HepG2 (cell line): ENCODE measurements around the gene DDOST. TPM values are rescaled to one million over a fixed set of nuclear protein-coding genes. Genes with fewer than 3 reads are reported as not detected.
A peak's percentile ranks its signal among the peaks of the same experiment; 100 is the strongest.

Experiments
- CC2D1A ChIP-seq: sonication (generic); formaldehyde crosslinking; IDR thresholded peaks from 2 replicates; pipeline ENCODE4 v1.8.1; 2023; ENCODE audit warnings: mild to moderate bottlenecking, missing genetic modification reagents
- FOXK1 ChIP-seq: sonication (generic); formaldehyde crosslinking; IDR thresholded peaks from 2 replicates; pipeline ENCODE4 v1.4.0; 2020; ENCODE audit warnings: low read depth, missing genetic modification reagents, borderline replicate concordance
- GMEB1 ChIP-seq: sonication (generic); formaldehyde crosslinking; IDR thresholded peaks from 2 replicates; pipeline ENCODE4 v1.5.1; 2020; ENCODE audit warnings: missing genetic modification reagents, mild to moderate bottlenecking, borderline replicate concordance
- HMG20A ChIP-seq: IDR thresholded peaks from 2 replicates; pipeline ENCODE4 v1.6.1; 2016; ENCODE audit warnings: borderline replicate concordance
- KDM5A ChIP-seq: fragments of 200-600 bp; sonication (generic); IDR thresholded peaks from 2 replicates; pipeline ENCODE4 v1.7.0; 2018; ENCODE audit warnings: antibody characterized with exemption, mild to moderate bottlenecking, low read length, borderline replicate concordance
- MIER2 ChIP-seq: IDR thresholded peaks from 2 replicates; pipeline ENCODE4 v1.6.1; 2016; ENCODE audit warnings: missing biosample characterization, missing genetic modification reagents
- MTERF4 ChIP-seq: sonication (generic); formaldehyde crosslinking; IDR thresholded peaks from 2 replicates; pipeline ENCODE4 v1.8.0; 2023; ENCODE audit warnings: mild to moderate bottlenecking, missing genetic modification reagents
- PHF21A ChIP-seq: sonication (generic); formaldehyde crosslinking; IDR thresholded peaks from 2 replicates; pipeline ENCODE4 v1.5.0; 2020; ENCODE audit warnings: mild to moderate bottlenecking, missing genetic modification reagents
- SP4 ChIP-seq: sonication (generic); formaldehyde crosslinking; IDR thresholded peaks from 2 replicates; pipeline ENCODE4 v1.8.1; 2023; ENCODE audit warnings: mild to moderate bottlenecking, missing genetic modification reagents
- TCF7 ChIP-seq: sonication (generic); IDR thresholded peaks from 2 replicates; pipeline ENCODE4 v1.6.1; 2016; ENCODE audit warnings: antibody characterized with exemption, low read depth
- ZNF18 ChIP-seq: sonication (generic); formaldehyde crosslinking; IDR thresholded peaks from 2 replicates; pipeline ENCODE4 v1.8.0; 2022; ENCODE audit warnings: mild to moderate bottlenecking, missing genetic modification reagents; ENCODE audit not compliant: insufficient replicate concordance
- ZNF614 ChIP-seq: IDR thresholded peaks from 2 replicates; pipeline ENCODE4 v1.6.1; 2018; ENCODE audit warnings: missing biosample characterization, missing genetic modification reagents, inconsistent platforms, borderline replicate concordance
- polyA plus RNA-seq, 8 experiments: library from polyadenylated mRNA; depleted of rRNA in 3 of 8; stranded (reverse) in 7 of 8; unstranded in 1 of 8; fragments of >200 nt; fragmentation: Illumina TruSeq in 4 of 8; extraction: Trizol in 4 of 8; gene quantifications; 2 replicates each; pipeline versions ENCODE4 v1.2.1 to v1.2.3, GENCODE V29; 2011 to 2016; ENCODE audit warnings: low read depth in 4 of 8, missing spikeins in 1 of 8, mixed read lengths in 1 of 8; ENCODE audit not compliant: insufficient read depth in 1 of 8
- total RNA-seq, 5 experiments: library from RNA; depleted of rRNA; stranded (reverse); fragments of >200 nt; fragmentation: Illumina TruSeq; extraction: Trizol; gene quantifications; 2 replicates each; pipeline ENCODE4 v1.2.3, GENCODE V29; 2016; ENCODE audit warnings: low read depth in 1 of 5
- TF ChIP-seq, protein P1 (sequence below): sonication (generic); formaldehyde crosslinking; IDR thresholded peaks from one replicate; pipeline ENCODE4 v1.5.1; 2020; ENCODE audit warnings: mild to moderate bottlenecking, missing genetic modification reagents; ENCODE audit errors: not compliant biosample characterization
- TF ChIP-seq, protein P2 (sequence below), 2 experiments: fragments of 450-650 bp in 1 of 2; sonication (generic) in 1 of 2; formaldehyde crosslinking; IDR thresholded peaks; 2 replicates each; pipeline versions ENCODE4 v1.5.0 to v1.8.0; 2020 to 2022; ENCODE audit warnings: mild to moderate bottlenecking in 1 of 2, missing genetic modification reagents in 1 of 2

Gene DDOST
- total and polyA plus RNA-seq, 2 of the 13 experiments (the other 11 are each of a cell fraction or from before 2014, with no cell fraction given) = 335 to 494 TPM

- TF ChIP-seq PHF21A (CRISPR knock-in tag) (peak; percentile 89), GMEB1 (peak; percentile 91), HMG20A (CRISPR knock-in tag) (no peak), MTERF4 (no peak), FOXK1 (CRISPR knock-in tag) (peak; percentile 75), KDM5A (no peak; the same call in none of the 2 replicates), CC2D1A (no peak), ZNF614 (CRISPR knock-in tag) (peak; percentile 29; the same call in 1 of the 2 replicates), MIER2 (CRISPR knock-in tag) (no peak), TCF7 (no peak), ZNF18 (CRISPR knock-in tag) (peak; percentile 67), SP4 (CRISPR knock-in tag) (peak; percentile 99)
- TF ChIP-seq, protein P1, sequence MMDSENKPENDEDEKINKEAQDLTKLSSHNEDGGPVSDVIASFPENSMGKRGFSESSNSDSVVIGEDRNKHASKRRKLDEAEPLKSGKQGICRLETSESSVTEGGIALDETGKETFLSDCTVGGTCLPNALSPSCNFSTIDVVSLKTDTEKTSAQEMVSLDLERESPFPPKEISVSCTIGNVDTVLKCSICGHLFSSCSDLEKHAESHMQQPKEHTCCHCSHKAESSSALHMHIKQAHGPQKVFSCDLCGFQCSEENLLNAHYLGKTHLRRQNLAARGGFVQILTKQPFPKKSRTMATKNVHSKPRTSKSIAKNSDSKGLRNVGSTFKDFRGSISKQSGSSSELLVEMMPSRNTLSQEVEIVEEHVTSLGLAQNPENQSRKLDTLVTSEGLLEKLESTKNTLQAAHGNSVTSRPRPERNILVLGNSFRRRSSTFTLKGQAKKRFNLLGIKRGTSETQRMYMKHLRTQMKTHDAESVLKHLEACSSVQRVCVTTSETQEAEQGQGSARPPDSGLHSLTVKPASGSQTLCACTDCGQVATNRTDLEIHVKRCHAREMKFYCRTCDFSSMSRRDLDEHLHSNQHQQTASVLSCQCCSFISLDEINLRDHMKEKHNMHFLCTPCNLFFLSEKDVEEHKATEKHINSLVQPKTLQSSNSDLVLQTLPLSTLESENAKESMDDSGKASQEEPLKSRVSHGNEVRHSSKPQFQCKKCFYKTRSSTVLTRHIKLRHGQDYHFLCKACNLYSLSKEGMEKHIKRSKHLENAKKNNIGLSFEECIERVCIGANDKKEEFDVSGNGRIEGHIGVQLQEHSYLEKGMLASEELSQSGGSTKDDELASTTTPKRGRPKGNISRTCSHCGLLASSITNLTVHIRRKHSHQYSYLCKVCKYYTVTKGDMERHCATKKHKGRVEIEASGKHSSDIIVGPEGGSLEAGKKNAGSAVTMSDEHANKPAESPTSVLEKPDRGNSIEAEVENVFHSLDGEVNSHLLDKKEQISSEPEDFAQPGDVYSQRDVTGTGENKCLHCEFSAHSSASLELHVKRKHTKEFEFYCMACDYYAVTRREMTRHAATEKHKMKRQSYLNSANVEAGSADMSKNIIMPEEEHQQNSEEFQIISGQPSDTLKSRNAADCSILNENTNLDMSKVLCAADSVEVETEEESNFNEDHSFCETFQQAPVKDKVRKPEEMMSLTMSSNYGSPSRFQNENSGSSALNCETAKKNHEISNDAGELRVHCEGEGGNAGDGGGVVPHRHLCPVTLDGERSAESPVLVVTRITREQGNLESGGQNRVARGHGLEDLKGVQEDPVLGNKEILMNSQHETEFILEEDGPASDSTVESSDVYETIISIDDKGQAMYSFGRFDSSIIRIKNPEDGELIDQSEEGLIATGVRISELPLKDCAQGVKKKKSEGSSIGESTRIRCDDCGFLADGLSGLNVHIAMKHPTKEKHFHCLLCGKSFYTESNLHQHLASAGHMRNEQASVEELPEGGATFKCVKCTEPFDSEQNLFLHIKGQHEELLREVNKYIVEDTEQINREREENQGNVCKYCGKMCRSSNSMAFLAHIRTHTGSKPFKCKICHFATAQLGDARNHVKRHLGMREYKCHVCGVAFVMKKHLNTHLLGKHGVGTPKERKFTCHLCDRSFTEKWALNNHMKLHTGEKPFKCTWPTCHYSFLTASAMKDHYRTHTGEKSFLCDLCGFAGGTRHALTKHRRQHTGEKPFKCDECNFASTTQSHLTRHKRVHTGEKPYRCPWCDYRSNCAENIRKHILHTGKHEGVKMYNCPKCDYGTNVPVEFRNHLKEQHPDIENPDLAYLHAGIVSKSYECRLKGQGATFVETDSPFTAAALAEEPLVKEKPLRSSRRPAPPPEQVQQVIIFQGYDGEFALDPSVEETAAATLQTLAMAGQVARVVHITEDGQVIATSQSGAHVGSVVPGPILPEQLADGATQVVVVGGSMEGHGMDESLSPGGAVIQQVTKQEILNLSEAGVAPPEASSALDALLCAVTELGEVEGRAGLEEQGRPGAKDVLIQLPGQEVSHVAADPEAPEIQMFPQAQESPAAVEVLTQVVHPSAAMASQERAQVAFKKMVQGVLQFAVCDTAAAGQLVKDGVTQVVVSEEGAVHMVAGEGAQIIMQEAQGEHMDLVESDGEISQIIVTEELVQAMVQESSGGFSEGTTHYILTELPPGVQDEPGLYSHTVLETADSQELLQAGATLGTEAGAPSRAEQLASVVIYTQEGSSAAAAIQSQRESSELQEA (CRISPR knock-in tag) = peak; percentile 5
- TF ChIP-seq, protein P2, sequence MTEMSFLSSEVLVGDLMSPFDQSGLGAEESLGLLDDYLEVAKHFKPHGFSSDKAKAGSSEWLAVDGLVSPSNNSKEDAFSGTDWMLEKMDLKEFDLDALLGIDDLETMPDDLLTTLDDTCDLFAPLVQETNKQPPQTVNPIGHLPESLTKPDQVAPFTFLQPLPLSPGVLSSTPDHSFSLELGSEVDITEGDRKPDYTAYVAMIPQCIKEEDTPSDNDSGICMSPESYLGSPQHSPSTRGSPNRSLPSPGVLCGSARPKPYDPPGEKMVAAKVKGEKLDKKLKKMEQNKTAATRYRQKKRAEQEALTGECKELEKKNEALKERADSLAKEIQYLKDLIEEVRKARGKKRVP (CRISPR knock-in tag; IDR thresholded peaks at IDR 0.05) = 0 out of 4 replicates have a peak, but pooled peaks of 1 of the 2 experiments have one; percentile 20
Observed at GRCh38 chr1:20661207-20662109, at the start of gene DDOST (continued).
